Thyroid gland (tissue), 4 donors: ENCODE data around the gene P2RX7.

Source experiments
- CTCF ChIP-seq, 6 experiments: fragments of 200-600 bp in 3 of 6; fragments of 450-650 bp in 3 of 6; sonication (generic) in 3 of 6; IDR thresholded peaks; one replicate each; pipeline ENCODE4 v1.5.1; 2016 to 2019; ENCODE audit warnings: antibody characterized with exemption in 6 of 6, mild to moderate bottlenecking in 2 of 6, inconsistent platforms in 1 of 6, moderate library complexity in 1 of 6
- POLR2A ChIP-seq, 2 donors: fragments of 450-650 bp; IDR thresholded peaks; one replicate each; pipeline ENCODE4 v1.6.1; 2017; ENCODE audit warnings: antibody characterized with exemption in 2 of 2, mild to moderate bottlenecking in 2 of 2, moderate library complexity in 1 of 2

DNA sequence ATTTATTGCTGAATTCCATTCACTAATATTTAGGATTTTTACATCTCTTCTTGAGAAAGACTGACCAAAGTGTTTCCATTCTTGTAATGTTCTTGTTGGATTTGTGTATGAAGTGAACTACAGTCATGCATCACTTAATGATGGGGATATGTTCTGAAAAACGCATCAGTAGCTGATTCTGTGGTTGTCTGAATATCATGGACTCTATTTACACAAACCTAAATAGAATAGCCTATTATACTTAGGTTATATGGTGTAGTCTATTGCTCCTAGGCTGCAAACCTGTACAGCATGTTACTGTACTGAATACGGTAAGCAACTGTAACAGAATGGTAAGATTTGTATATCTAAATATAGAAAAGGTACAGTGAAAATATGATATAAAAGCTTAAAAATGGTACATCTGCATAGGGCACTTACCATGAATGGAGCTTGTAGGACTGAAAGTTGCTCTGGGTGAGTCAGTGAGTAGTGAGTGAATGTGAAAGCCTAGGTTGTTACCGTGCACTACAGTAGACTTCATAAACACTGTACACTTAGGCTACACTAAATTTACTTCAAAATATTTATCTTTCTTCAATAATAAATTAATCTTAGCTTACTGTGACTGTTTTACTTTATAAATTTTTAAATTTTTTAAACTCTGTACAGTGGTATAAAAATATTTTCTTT is 49.7 kb downstream of the P2RX7 start:
- no peak for TF ChIP-seq CTCF (IDR thresholded peaks at IDR 0.05)
- no peak for TF ChIP-seq POLR2A (IDR thresholded peaks at IDR 0.05)
